ENCODE data around the gene DPP6.
A peak's percentile ranks its signal among the peaks of the same experiment; 100 is the strongest.

Gene DPP6

GRCh38 chr7:154827007-154827406 is 774.8 kb downstream of the DPP6 start:
- DNase-seq (ENCODE audit: low spot score) = no peak

- DNase-seq (ENCODE audit: low spot score) = peak; percentile 28
Observed at GRCh38 chr7:154832557-154833138, 780.5 kb downstream of the DPP6 start.

GRCh38 chr7:154836021-154836448 is 783.8 kb downstream of the DPP6 start:
- DNase-seq (ENCODE audit: low spot score) = no peak

GRCh38 chr7:154837087-154837486 is 784.9 kb downstream of the DPP6 start:
- DNase-seq (ENCODE audit: low spot score) = no peak

GRCh38 chr7:154837622-154838021 is 785.4 kb downstream of the DPP6 start:
- DNase-seq (ENCODE audit: low spot score) = no peak

GRCh38 chr7:154840086-154840485 is 787.9 kb downstream of the DPP6 start:
- no peak for DNase-seq (ENCODE audit: low spot score)

GRCh38 chr7:154841731-154842331 is 789.6 kb downstream of the DPP6 start:
- DNase-seq (ENCODE audit: low spot score) = no peak

GRCh38 chr7:154842591-154842990 is 790.4 kb downstream of the DPP6 start:
- no peak for DNase-seq (ENCODE audit: low spot score)

GRCh38 chr7:154843670-154844237 is 791.6 kb downstream of the DPP6 start:
- no peak for DNase-seq (ENCODE audit: low spot score)

GRCh38 chr7:154844499-154844898 is 792.3 kb downstream of the DPP6 start:
- peak; percentile 41 for DNase-seq (ENCODE audit: low spot score)

- no peak for DNase-seq (ENCODE audit: low spot score)
Observed at GRCh38 chr7:154844955-154845354, 792.8 kb downstream of the DPP6 start.

- DNase-seq (ENCODE audit: low spot score) = no peak
Observed at GRCh38 chr7:154848464-154848863, 796.3 kb downstream of the DPP6 start.

- no peak for DNase-seq (ENCODE audit: low spot score)
Observed at GRCh38 chr7:154852205-154852604, 800.0 kb downstream of the DPP6 start.

- DNase-seq (ENCODE audit: low spot score) = no peak
Observed at GRCh38 chr7:154853063-154853726, 801.0 kb downstream of the DPP6 start.

GRCh38 chr7:154853727-154854095 is 801.5 kb downstream of the DPP6 start:
- DNase-seq (ENCODE audit: low spot score) = no peak

- DNase-seq (ENCODE audit: low spot score) = no peak
Observed at GRCh38 chr7:154854836-154855235, 802.6 kb downstream of the DPP6 start.

- no peak for DNase-seq (ENCODE audit: low spot score)
Observed at GRCh38 chr7:154855366-154855765, 803.2 kb downstream of the DPP6 start.

- DNase-seq (ENCODE audit: low spot score) = no peak
Observed at GRCh38 chr7:154856733-154857132, 804.5 kb downstream of the DPP6 start.

GRCh38 chr7:154857240-154857639 is 805.0 kb downstream of the DPP6 start:
- DNase-seq (ENCODE audit: low spot score) = no peak

GRCh38 chr7:154857728-154858681 is 805.8 kb downstream of the DPP6 start:
- no peak for DNase-seq (ENCODE audit: low spot score)

- DNase-seq (ENCODE audit: low spot score) = no peak
Observed at GRCh38 chr7:154858836-154859537, 806.8 kb downstream of the DPP6 start.
